IMR-90 (cell line): ENCODE measurements around the gene SRD5A1.

Experiments used
- CTCF ChIP-seq: conservative IDR thresholded peaks from 2 replicates; pipeline ENCODE4 v1.5.1; 2012; ENCODE audit warnings: mild to moderate bottlenecking, low read depth, low read length, improper control_type of control experiment
- MXI1 ChIP-seq: IDR thresholded peaks from 2 replicates; pipeline ENCODE4 v1.6.1; 2012; ENCODE audit warnings: low read depth, mild to moderate bottlenecking, low read length, moderate library complexity, borderline replicate concordance
- NFE2L2 ChIP-seq: fragments of 150-350 bp; IDR thresholded peaks from 2 replicates; pipeline ENCODE4 v1.6.1; 2016; ENCODE audit warnings: low read depth, mild to moderate bottlenecking, low read length
- POLR2A ChIP-seq: IDR thresholded peaks from 2 replicates; pipeline ENCODE4 v1.6.1; 2012; ENCODE audit warnings: mild to moderate bottlenecking, low read depth, low read length
- RAD21 ChIP-seq: IDR thresholded peaks from 2 replicates; pipeline ENCODE4 v1.6.1; 2012; ENCODE audit warnings: low read length, improper control_type of control experiment
- RCOR1 ChIP-seq: IDR thresholded peaks from 2 replicates; pipeline ENCODE4 v1.6.1; 2012; ENCODE audit warnings: mild to moderate bottlenecking, low read length, improper control_type of control experiment; ENCODE audit not compliant: insufficient replicate concordance
- USF2 ChIP-seq: fragments of 150-350 bp; IDR thresholded peaks from 2 replicates; pipeline ENCODE4 v1.6.1; 2017; ENCODE audit warnings: mild to moderate bottlenecking, antibody characterized with exemption, low read length, low read depth

GRCh38 chr5:6705088-6705487, 71.8 kb downstream of the SRD5A1 start:
- TF ChIP-seq RCOR1 (no peak), CTCF (no peak), MXI1 (no peak), USF2 (no peak), RAD21 (no peak), NFE2L2 (no peak), POLR2A (no peak)
